Pancreas (tissue), 10 donors: ENCODE measurements around the gene SLC26A4. TPM values are rescaled to one million over a fixed set of nuclear protein-coding genes. Genes with fewer than 3 reads are reported as not detected.

Source experiments
- ATAC-seq, 4 donors: fragments of 200-7000 bp; cut with Tn5 transposase; one replicate each; pipeline versions ENCODE4 v1.8.0 to v1.9.1; 2020; ENCODE audit warnings: mild to moderate bottlenecking in 4 of 4, moderate library complexity in 4 of 4
- DNase-seq, 6 donors: peaks; one replicate each; pipeline ENCODE4 v3.0.0-alpha.2; 2020
- FAIRE-seq: peaks from 2 replicates; lab custom pipeline; 2012; peaks lifted over from hg19 to GRCh38; lab: Jason Lieb, UNC
- H3K27ac ChIP-seq, 4 donors: fragments of 200-600 bp; sonication (generic); 1 replicate in 3 of 4; 2 replicates in 1 of 4; pipeline versions ENCODE4 v1.5.0 to v1.8.0; 2020
- H3K27me3 ChIP-seq, 4 donors: fragments of 200-600 bp; one replicate each; pipeline ENCODE4 v1.8.0; 2021
- H3K36me3 ChIP-seq, 3 donors: fragments of 200-600 bp; sonication (generic) in 1 of 3; one replicate each; pipeline versions ENCODE4 v1.5.0 to v1.8.0; 2020 to 2021
- H3K4me1 ChIP-seq, 3 donors: fragments of 200-600 bp; one replicate each; pipeline ENCODE4 v1.8.0; 2021
- H3K4me3 ChIP-seq, 4 donors: fragments of 200-600 bp; sonication (generic) in 2 of 4; one replicate each; pipeline versions ENCODE4 v1.5.0 to v1.8.0; 2020 to 2021
- H3K9me3 ChIP-seq, 4 donors: fragments of 200-600 bp; one replicate each; pipeline ENCODE4 v1.8.0; 2021
- CTCF ChIP-seq, 4 donors: fragments of 200-600 bp; sonication (generic) in 3 of 4; IDR thresholded peaks; one replicate each; pipeline versions ENCODE4 v1.5.0 to v1.8.0; 2021; ENCODE audit warnings: antibody characterized with exemption in 4 of 4
- WGBS, 2 donors: extraction: QIAGEN DNeasy Blood & Tissue Kit; methylation state at CpG; one replicate each; pipeline ENCODE4 v1.1.7; 2013; 5-methylcytosine and 5-hydroxymethylcytosine counted together
- intact Hi-C, 3 donors: fragments of 100-400 bp; cut with DNase I; formaldehyde crosslinking; loops; one replicate each; pipeline versions ENCODE4 v1.11.1 to v1.14.2; 2022
- polyA plus RNA-seq, 2 donors: library from polyadenylated mRNA; stranded (reverse); fragments of 200-250 nt; gene quantifications; one replicate each; pipeline ENCODE4 v1.2.3, GENCODE V29; 2013
- total RNA-seq, 6 donors: library from RNA; stranded (reverse); fragmentation: NEBNext Ultra II Directional in 4 of 6; extraction: Animal tissue kit (Norgen Biotek cat#: 25700) in 4 of 6; gene quantifications; one replicate each; pipeline versions ENCODE4 v1.2.1 to v1.2.4, GENCODE V29; 2021 to 2023
- donor health status: healthy with polysubstance abuse.
- donor health status: DM: no; HTN: no; CAD: no; lungs with moderate emphysema.
- donor health status: DM: no; HTN: no; CAD: no.
- donor health status: control.
- donor health status: control.
- donor health status: Bipolar disorder and iron deficiency.
- donor health status: DM: yes; HTN: yes; CAD: no.
- donor health status: DM: no; HTN: no; CAD: no.
- donor health status: DM: no; HTN: no; CAD: no.
- donor health status: DM: yes; HTN: yes; CAD: no.

The SLC26A4 gene
- total and polyA plus RNA-seq, 8 donors, result 0.15 to 2.0 (median 0.60) TPM

GRCh38 chr7:107751113-107751512 lies 90.5 kb downstream of the SLC26A4 start:
- FAIRE-seq (no peak), DNase-seq (no peak), ATAC-seq (no peak)
- H3K36me3 ChIP-seq, result peaks cover 0 to 51% (median 15%) of the 10 kb centered on the region in 3 donors
- no peak overlapping the region for H3K4me3 ChIP-seq
- intact Hi-C loops, result no loop called here
- no peaks in the 10 kb centered on the region for H3K9me3 ChIP-seq
- no peaks in the 10 kb centered on the region for H3K27me3 ChIP-seq
- peaks cover 0 to 11% (median under 1%) of the 10 kb centered on the region in 3 donors for H3K4me1 ChIP-seq
- no peak overlapping the region for H3K27ac ChIP-seq
- no peak for TF ChIP-seq CTCF (IDR thresholded peaks at IDR 0.05)
- WGBS, 2 donors, result 97% methylated on average over 7 of the region's 7 CpGs

GRCh38 chr7:107754642-107755041 lies 94.0 kb downstream of the SLC26A4 start:
- Histone ChIP-seq H3K27me3 (no peaks in the 10 kb centered on the region), H3K4me3 (no peak overlapping the region), H3K4me1 (no peaks in the 10 kb centered on the region), H3K9me3 (no peaks in the 10 kb centered on the region), H3K27ac (no peak overlapping the region), H3K36me3 (peaks cover 4 to 71% (median 26%) of the 10 kb centered on the region in 3 donors)
- DNase-seq (no peak), ATAC-seq (no peak), FAIRE-seq (no peak)
- intact Hi-C loops, result loop anchor here in 1 of 3 donors (5.0 kb wide), 1 partner anchor 118 kb away; no protein-coding TSS in a partner anchor
- TF ChIP-seq CTCF (IDR thresholded peaks at IDR 0.05), result no peak
- WGBS, 2 donors, result 97 to 99% methylated on average over 2 of the region's 2 CpGs

GRCh38 chr7:107758667-107759066 lies 98.0 kb downstream of the SLC26A4 start:
- Histone ChIP-seq H3K9me3 (no peaks in the 10 kb centered on the region), H3K27ac (no peak overlapping the region), H3K27me3 (no peaks in the 10 kb centered on the region), H3K4me3 (no peak overlapping the region), H3K4me1 (no peaks in the 10 kb centered on the region), H3K36me3 (peaks cover 4 to 49% (median 18%) of the 10 kb centered on the region in 3 donors)
- ATAC-seq (peak in 1 of 4 donors; percentile 18), FAIRE-seq (no peak), DNase-seq (no peak)
- 97 to 100% methylated on average over 1 of the region's 1 CpG for WGBS, 2 donors
- no peak for TF ChIP-seq CTCF (IDR thresholded peaks at IDR 0.05)
- intact Hi-C loops, result loop anchor here in 1 of 3 donors (5.0 kb wide), 1 partner anchor 114 kb away; no protein-coding TSS in a partner anchor

- H3K27me3 ChIP-seq, result no peaks in the 10 kb centered on the region
- no peak overlapping the region for H3K27ac ChIP-seq
- no peaks in the 10 kb centered on the region for H3K36me3 ChIP-seq
- no peak for TF ChIP-seq CTCF (IDR thresholded peaks at IDR 0.05)
- no peak for FAIRE-seq
- DNase-seq, result no peak
- no peaks in the 10 kb centered on the region for H3K9me3 ChIP-seq
- 87 to 89% methylated on average over 2 of the region's 2 CpGs for WGBS, 2 donors
- no peak for ATAC-seq
- H3K4me3 ChIP-seq, result no peak overlapping the region
- no peaks in the 10 kb centered on the region for H3K4me1 ChIP-seq
- intact Hi-C loops, result no loop called here
Observed at GRCh38 chr7:107767391-107767790, 106.8 kb downstream of the SLC26A4 start.

Other genes starting within 250 kb of the SLC26A4 start
- not detected for gene GPR22, start 190.8 kb upstream of the SLC26A4 start, total RNA-seq
- under 1 TPM in 1 of 2 donors, not detected in 1; 0.12 TPM for gene GPR22, start 190.8 kb upstream of the SLC26A4 start, polyA plus RNA-seq
- gene COG5, start 96.9 kb upstream of the SLC26A4 start, total RNA-seq, result 10 to 100 TPM; 25.2 to 34.7 (median 26.8) TPM
- gene COG5, start 96.9 kb upstream of the SLC26A4 start, polyA plus RNA-seq, result 1 to 10 TPM; 4.1 to 6.6 TPM
- 1 to 10 TPM; 2.1 to 3.5 (median 2.6) TPM for gene DUS4L, start 96.9 kb upstream of the SLC26A4 start, total RNA-seq
- gene DUS4L, start 96.9 kb upstream of the SLC26A4 start, polyA plus RNA-seq, result 1 to 10 TPM; 1.5 to 5.0 TPM
- 10 to 100 TPM; 15.3 to 27.6 (median 20.3) TPM for gene BCAP29, start 80.6 kb upstream of the SLC26A4 start, total RNA-seq
- gene BCAP29, start 80.6 kb upstream of the SLC26A4 start, polyA plus RNA-seq, result 10 to 100 TPM; 15.2 to 18.9 TPM
- gene CBLL1, start 83.3 kb downstream of the SLC26A4 start, total RNA-seq, result 10 to 100 TPM in 5 of 6 donors, 1 to 10 TPM in 1; 9.4 to 15.3 (median 11.1) TPM
- 1 to 10 TPM; 3.5 to 5.4 TPM for gene CBLL1, start 83.3 kb downstream of the SLC26A4 start, polyA plus RNA-seq
- gene SLC26A3, start 142.4 kb downstream of the SLC26A4 start, total RNA-seq, result 1 to 10 TPM in 1 of 6 donors, under 1 TPM in 1, not detected in 4; 0.23 to 1.1 TPM
- gene SLC26A3, start 142.4 kb downstream of the SLC26A4 start, polyA plus RNA-seq, result under 1 TPM in 1 of 2 donors, not detected in 1; 0.34 TPM
- 10 to 100 TPM; 23.6 to 43.0 (median 36.0) TPM for gene DLD, start 230.4 kb downstream of the SLC26A4 start, total RNA-seq
- 10 to 100 TPM in 1 of 2 donors, 1 to 10 TPM in 1; 8.2 to 32.9 TPM for gene DLD, start 230.4 kb downstream of the SLC26A4 start, polyA plus RNA-seq